Measurements from ENCODE around the gene HMCN2. TPM values are rescaled to one million over a fixed set of nuclear protein-coding genes. Genes with fewer than 3 reads are reported as not detected.
"Not testable (repeated sequence)": the region's sequence is repeated elsewhere in the genome, so short reads cannot be mapped to it uniquely, and the experiment has no call there.

HMCN2 gene
- total and polyA plus RNA-seq, 2 experiments from 2014 or later = 0.27 to 0.36 TPM

DNA sequence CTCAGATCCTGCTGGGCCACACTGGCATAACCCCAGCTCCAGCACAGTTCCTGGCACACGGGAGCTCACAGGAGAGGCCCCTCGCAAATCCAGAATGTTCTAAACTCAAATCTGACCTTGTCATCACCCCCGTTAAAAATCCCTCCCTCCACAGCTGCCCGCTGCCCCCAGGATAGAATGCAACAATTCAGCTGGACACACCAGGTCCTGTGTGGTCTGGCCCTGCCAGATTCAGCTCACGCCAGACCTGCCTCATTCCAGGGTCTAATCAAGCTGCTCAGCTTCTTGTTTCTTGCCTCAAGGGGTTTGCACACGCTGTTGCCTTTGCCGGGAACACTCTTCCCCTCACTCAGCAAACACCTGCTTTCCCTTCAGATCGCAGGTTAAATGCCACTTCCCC, 134.2 kb downstream of the HMCN2 start:
- Histone ChIP-seq H3K9me3 (ENCODE audit: low read depth) (no peaks in the 10 kb centered on the region), H3K36me3 (no peaks in the 10 kb centered on the region), H3K27me3 (no peaks in the 10 kb centered on the region), H3K4me3 (no peak overlapping the region), H3K27ac (no peak overlapping the region), H3K4me1 (ENCODE audit: low read depth) (no peaks in the 10 kb centered on the region)
- DNase-seq (ENCODE audit: low read depth in 1 of 2, low spot score in 1 of 2) = no peak
- TF ChIP-seq, protein P1, sequence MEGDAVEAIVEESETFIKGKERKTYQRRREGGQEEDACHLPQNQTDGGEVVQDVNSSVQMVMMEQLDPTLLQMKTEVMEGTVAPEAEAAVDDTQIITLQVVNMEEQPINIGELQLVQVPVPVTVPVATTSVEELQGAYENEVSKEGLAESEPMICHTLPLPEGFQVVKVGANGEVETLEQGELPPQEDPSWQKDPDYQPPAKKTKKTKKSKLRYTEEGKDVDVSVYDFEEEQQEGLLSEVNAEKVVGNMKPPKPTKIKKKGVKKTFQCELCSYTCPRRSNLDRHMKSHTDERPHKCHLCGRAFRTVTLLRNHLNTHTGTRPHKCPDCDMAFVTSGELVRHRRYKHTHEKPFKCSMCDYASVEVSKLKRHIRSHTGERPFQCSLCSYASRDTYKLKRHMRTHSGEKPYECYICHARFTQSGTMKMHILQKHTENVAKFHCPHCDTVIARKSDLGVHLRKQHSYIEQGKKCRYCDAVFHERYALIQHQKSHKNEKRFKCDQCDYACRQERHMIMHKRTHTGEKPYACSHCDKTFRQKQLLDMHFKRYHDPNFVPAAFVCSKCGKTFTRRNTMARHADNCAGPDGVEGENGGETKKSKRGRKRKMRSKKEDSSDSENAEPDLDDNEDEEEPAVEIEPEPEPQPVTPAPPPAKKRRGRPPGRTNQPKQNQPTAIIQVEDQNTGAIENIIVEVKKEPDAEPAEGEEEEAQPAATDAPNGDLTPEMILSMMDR (IDR thresholded peaks at IDR 0.05; ENCODE audit: low read depth, low read length) = no peak

DNA sequence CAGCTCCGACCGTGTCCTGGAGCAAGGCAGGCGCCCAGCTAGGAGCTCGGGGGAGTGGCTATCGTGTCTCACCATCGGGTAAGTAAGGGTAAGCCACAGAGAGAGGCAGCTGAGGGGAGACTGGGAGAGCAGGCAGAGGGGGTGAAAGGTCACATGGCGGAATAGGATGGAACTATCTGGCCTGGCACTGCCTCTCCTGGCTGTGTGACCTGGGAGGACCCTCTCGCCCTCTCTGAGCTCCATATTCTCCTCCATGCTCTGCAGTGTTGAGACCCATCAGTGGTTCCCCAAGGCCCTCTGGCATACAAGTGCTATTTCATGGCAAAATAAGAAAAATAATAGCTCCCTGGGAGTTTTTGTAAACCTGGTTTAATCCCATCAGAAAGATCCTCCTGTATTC, 135.3 kb downstream of the HMCN2 start:
- Histone ChIP-seq H3K36me3 (no peaks in the 10 kb centered on the region), H3K27me3 (no peaks in the 10 kb centered on the region), H3K27ac (no peak overlapping the region), H3K4me1 (ENCODE audit: low read depth) (no peaks in the 10 kb centered on the region), H3K4me3 (no peak overlapping the region), H3K9me3 (ENCODE audit: low read depth) (no peaks in the 10 kb centered on the region)
- TF ChIP-seq, protein P1 (IDR thresholded peaks at IDR 0.05; ENCODE audit: low read depth, low read length) = no peak
- DNase-seq (ENCODE audit: low read depth in 1 of 2, low spot score in 1 of 2) = no peak

DNA sequence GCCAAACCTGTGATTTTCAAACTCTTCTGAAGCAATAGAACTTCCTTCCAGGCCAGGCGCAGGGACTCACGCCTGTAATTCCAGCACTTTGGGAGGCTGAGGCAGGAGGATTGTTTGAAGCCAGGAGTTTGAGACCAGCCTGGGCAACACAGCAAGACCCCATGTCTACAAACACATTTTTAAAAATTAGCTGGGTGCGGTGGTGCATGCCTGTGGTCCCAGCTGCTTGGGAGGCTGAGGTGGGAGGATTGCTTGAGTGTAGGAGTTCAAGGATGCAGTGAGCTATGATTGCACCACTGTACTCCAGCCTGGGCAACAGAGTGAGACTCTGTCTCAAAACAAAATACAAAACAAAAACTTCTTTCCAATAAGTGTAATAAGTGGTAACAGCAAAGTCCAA, 136.2 kb downstream of the HMCN2 start:
- not testable (repeated sequence) for H3K9me3 ChIP-seq (ENCODE audit: low read depth); DNase-seq (ENCODE audit: low read depth in 1 of 2, low spot score in 1 of 2); H3K4me1 ChIP-seq (ENCODE audit: low read depth); H3K36me3 ChIP-seq; H3K27ac ChIP-seq; H3K27me3 ChIP-seq; H3K4me3 ChIP-seq

DNA sequence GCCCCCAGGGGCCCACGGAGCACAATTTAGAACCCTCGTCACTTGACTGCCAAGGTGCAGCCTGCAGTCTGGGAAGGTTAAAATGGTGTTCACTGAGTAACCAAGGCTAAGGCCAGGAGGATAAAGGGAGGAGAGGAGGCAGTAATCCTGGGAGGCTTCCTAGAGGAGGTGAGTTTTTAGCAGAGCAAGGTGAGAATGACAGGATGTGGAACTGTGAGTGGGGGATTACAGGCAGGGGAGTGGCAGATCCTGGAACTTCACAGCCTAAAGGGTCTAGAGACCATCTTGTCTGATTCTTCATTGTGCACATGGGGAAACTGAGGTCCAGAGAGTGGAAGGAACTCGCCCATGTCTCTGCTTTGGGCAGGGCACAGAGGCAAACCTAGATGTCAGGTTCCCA, 136.7 kb downstream of the HMCN2 start:
- Histone ChIP-seq H3K9me3 (ENCODE audit: low read depth) (no peaks in the 10 kb centered on the region), H3K36me3 (no peaks in the 10 kb centered on the region), H3K4me3 (no peak overlapping the region), H3K27ac (no peak overlapping the region), H3K27me3 (no peaks in the 10 kb centered on the region), H3K4me1 (ENCODE audit: low read depth) (no peaks in the 10 kb centered on the region)
- TF ChIP-seq, protein P1 (IDR thresholded peaks at IDR 0.05; ENCODE audit: low read depth, low read length) = no peak
- DNase-seq (ENCODE audit: low read depth in 1 of 2, low spot score in 1 of 2) = no peak

DNA sequence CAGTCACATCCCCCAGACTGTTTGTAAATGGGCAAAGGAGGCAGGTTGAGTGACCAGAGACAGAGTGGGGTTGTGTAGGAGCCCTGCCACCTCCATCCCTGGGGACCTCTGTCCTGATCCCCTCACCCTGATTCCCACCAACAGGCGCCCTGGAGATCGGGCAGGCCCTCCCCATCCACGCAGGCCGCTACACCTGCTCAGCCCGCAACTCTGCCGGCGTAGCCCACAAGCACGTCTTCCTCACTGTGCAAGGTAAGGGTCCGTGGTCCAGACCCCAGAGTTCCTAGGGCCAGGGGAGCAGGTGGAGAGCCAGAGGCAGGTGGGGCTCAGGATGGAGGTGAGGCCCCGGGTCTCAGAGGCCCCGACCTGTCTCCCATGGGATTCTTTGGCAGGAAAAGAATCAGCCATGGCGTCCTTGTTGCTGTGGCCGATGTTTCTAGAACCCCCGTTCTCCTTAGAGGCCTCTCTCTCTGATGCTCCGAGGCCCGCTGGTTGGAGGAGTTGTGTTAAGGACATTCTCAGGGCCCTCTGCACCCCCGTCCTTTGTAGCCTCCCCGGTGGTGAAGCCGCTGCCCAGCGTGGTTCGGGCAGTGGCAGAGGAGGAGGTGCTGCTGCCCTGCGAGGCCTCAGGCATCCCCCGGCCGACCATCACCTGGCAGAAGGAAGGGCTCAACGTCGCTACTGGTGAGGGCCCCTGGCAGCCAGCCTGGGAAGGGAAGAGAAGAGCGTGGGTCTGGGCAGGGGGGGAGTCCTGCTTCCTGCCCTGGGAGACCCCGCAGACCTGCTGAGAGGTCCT, 137.3 kb downstream of the HMCN2 start:
- Histone ChIP-seq H3K27me3 (no peaks in the 10 kb centered on the region), H3K9me3 (ENCODE audit: low read depth) (no peaks in the 10 kb centered on the region), H3K27ac (no peak overlapping the region), H3K4me1 (ENCODE audit: low read depth) (no peaks in the 10 kb centered on the region), H3K36me3 (no peaks in the 10 kb centered on the region), H3K4me3 (no peak overlapping the region)
- TF ChIP-seq, protein P1 (IDR thresholded peaks at IDR 0.05; ENCODE audit: low read depth, low read length) = no peak
- no peak for DNase-seq (ENCODE audit: low read depth in 1 of 2, low spot score in 1 of 2)

DNA sequence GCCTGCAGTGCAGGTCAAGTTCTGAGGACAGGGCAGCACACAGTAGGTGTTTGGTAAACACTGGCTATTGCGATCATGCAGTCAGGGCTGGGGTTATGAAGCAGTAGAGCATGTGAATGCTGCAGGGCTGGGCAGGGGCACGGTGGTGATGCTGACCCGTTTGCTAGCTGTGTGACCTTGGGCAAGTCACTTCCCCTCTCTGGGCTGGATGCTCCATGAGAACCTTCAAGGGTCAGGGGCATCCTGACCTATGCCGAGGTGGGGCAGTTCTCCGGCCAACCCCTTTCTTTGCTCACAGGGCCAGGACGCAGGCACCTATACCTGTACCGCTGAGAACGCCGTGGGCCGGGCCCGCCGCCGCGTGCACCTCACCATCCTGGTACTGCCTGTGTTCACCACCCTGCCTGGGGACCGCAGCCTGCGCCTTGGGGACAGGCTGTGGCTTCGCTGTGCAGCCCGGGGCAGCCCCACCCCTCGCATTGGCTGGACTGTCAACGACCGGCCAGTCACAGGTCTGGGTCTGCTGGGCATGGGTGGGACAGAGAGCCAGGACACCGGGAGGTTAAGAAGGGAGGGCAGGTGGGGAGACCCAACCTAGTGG, 140.2 kb downstream of the HMCN2 start:
- Histone ChIP-seq H3K27me3 (no peaks in the 10 kb centered on the region), H3K36me3 (no peaks in the 10 kb centered on the region), H3K4me1 (ENCODE audit: low read depth) (no peaks in the 10 kb centered on the region), H3K4me3 (no peak overlapping the region), H3K27ac (no peak overlapping the region), H3K9me3 (ENCODE audit: low read depth) (no peaks in the 10 kb centered on the region)
- TF ChIP-seq, protein P1 (IDR thresholded peaks at IDR 0.05; ENCODE audit: low read depth, low read length) = no peak
- DNase-seq (ENCODE audit: low read depth in 1 of 2, low spot score in 1 of 2) = no peak
